GM19238 (cell line): ENCODE data around the gene POLN.
"Not testable (repeated sequence)": the region's sequence is repeated elsewhere in the genome, so short reads cannot be mapped to it uniquely, and the experiment has no call there.

Source experiments
- DNase-seq: peaks from one replicate; pipeline ENCODE4 v3.0.0; 2011; ENCODE audit warnings: low spot score; ENCODE audit not compliant: insufficient read length

POLN gene

GRCh38 chr4:2166253-2166652 lies 75.7 kb downstream of the POLN start:
- no peak for DNase-seq

GRCh38 chr4:2165391-2165790 lies 76.5 kb downstream of the POLN start:
- DNase-seq, result no peak

DNA sequence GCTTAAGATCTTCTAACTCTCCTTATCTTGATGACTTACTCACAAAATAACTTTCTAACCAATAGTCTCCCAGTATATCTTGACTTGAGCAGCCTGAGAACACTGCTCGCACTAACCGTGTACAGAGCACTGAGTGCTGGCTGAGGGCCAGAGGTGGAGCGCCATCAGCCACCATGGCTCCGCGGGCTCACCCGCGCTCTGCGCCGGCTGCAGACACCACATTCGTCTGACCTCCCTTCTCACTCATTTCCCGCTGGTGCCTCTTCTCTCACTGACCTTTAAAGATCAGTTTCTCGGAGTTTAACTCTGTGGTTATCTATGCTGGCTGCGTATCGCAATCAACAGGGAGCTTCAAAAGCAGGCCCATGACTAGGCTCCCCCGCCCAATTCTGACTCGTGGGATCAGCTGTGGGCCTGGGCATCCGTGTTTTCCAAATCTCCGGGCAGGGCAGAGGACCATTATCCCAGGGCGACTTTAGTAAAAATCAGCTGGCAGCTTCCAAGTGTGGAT lies 78.6 kb downstream of the POLN start:
- DNase-seq, result no peak

DNA sequence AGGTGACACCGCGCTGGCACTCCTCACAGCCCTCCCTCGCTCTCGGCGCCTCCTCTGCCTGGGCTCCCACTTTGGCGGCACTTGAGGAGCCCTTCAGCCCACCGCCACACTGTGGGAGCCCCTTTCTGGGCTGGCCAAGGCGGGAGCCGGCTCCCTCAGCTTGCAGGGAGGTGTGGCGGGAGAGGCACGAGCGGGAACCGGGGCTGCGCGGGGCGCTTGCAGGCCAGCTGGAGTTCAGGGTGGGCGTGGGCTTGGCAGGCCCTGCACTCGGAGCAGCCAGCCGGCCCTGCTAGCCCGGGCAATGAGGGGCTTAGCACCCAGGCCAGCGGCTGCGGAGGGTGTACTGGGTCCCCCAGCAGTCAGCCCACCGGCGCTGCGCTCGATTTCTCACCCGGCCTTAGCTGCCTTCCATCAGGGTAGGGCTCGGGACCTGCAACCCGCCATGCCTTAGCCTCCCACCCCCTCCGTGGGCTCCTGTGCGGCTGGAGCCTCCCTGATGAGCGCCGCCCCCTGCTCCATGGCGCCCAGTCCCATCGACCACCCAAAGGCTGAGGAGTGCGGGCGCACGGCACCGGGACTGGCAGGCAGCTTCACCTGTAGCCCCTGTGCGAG lies 80.7 kb downstream of the POLN start:
- not testable (repeated sequence) for DNase-seq

GRCh38 chr4:2159931-2160330 lies 82.0 kb downstream of the POLN start:
- no peak for DNase-seq

GRCh38 chr4:2155246-2155645 lies 86.7 kb downstream of the POLN start:
- no peak for DNase-seq

- DNase-seq, result no peak
Observed at GRCh38 chr4:2154215-2154740, 87.6 kb downstream of the POLN start.

- DNase-seq, result no peak
Observed at GRCh38 chr4:2151544-2151943, 90.4 kb downstream of the POLN start.

GRCh38 chr4:2150076-2150475 lies 91.8 kb downstream of the POLN start:
- no peak for DNase-seq

- no peak for DNase-seq
Observed at GRCh38 chr4:2142630-2143427, 99.1 kb downstream of the POLN start.

DNA sequence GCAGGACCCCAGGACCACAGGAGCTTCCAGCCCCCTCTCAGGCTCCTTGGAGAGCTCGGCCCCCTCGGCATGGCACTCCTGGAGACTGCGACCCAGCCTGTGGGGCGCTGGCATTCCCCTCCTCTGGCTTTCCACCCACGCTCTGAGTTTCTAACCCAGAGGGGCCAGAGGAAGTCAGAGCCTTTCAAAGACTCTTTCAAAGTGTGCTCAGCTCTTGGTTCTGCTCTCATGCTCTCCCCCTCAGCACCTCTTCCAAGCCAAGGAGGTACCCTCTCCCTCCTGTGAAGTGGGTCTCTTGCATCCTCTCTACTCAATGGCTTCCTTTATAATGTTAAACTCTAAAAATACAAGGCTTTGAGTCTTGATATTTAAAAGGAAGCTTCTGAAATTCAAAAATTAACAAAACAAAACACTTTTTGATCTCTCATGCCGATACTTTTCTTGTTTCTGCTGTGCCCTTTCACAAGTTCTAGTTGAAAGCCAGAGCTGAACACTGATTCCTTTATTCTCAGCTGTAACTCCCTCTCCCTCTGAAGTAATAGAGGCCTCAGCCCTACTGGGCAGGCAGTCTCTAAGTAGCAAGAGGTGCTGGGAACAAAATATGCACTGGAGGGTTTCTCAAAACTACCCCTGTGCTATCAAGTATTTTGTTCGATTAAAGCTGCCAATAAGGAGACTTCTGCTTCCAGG lies 100.0 kb downstream of the POLN start:
- DNase-seq, result no peak

GRCh38 chr4:2141022-2141761 lies 100.7 kb downstream of the POLN start:
- no peak for DNase-seq

DNA sequence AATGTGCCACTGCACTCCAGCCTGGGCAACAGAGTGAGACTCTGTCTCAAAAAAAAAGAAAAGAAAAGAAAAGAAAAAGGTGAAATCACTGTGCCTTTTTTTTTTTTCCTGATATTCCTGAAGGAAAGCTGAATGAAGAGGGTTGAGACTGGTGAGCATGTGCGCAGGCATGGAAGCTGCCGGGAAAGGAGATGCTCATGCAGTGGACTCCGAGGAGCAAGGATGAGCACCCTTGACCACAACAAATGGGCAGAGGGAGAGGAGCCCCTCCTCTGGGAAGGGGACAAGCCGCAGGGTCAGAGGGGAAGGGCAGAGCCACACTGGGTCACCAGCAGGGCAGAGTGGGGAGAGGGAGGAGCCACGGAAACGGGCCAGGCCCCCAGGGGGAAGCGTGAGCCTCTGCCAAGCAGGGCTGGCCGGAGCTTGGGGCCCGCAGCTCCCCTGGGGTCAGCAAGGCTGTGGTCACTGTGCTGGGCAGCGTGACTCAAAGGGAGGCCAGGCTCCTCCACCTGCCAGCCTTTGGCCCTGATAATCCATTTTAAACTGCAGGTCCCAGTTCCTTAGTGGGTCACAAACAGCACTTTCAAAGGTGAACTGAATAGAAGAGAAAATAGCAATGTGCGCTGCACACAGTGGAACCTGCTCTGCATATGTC lies 102.9 kb downstream of the POLN start:
- no peak for DNase-seq

DNA sequence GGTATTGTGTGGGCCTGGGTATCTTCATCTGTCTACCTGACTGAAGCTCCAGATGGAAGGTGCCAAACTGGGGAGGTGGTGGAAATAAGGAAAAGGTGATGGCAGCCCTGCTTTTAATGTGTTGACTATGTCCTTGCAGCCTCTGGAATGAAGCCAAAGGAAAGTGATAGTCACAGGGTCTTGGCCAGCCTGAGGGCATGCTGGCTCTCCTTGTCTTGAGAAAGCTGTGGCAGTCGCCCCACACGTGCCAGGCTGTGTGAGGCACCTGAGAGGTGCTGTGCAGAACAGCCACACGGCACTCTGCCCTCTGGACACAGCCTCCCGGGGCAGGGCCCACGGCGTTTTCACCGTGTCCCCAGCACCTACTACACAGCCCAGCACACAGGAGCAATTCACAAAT lies 105.2 kb downstream of the POLN start:
- DNase-seq, result no peak

- DNase-seq, result no peak
Observed at GRCh38 chr4:2135083-2135482, 106.8 kb downstream of the POLN start.

GRCh38 chr4:2132438-2132837 lies 109.5 kb downstream of the POLN start:
- DNase-seq, result no peak

DNA sequence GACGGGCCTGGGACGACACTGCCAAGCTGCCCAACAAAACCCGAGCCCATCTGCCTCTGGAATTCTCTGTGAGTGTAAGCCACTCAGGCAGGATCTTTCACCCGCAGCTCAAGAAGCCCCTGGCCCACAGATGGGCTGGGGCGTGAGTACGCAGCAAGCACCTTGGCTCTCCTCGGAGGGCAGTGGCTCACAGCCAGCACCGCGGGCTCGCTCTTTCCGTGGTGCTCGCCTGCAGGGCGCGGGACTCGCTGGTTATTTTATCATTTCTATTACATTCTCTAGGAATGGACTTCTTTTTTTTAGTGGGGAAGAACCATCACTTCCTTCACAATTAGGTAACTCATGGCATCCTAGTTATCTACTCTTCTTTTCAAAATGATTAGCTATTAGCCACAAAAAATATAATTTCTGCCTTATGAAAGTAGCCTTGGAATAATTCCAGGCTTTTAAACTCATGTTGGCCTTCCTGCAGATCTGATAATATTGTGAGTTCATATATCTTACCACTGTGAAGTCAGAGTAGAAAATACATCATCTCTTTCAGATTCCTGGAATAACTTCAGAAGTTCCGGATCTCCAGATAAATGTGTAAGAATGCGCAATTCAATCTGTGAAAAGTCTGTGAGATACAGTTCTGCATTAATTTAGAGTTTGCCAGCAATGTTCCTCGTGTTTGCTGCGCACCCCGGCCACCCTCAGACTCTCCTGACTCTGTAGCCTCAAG lies 114.2 kb downstream of the POLN start:
- DNase-seq, result no peak

- no peak for DNase-seq
Observed at GRCh38 chr4:2126309-2127043, 115.4 kb downstream of the POLN start.

DNA sequence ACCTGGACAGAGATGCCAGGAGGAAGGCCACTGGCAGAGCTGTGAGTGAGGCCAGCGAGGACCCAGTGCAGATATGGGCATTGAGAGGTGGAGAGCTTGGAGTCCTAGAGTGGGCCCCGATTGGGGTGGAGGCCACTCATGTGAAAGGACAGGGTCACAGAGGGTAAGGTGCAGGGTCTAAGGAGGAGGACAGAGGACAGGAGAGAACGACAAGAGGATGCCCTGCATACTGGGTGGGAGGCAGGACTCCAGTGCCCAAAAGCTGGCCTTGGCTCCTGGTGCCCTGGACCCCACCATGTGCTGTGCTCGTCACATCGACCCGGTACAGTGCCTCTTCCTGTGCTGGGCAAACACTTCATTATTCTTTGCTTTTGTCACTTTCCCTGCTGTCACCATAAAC lies 116.1 kb downstream of the POLN start:
- DNase-seq, result no peak

DNA sequence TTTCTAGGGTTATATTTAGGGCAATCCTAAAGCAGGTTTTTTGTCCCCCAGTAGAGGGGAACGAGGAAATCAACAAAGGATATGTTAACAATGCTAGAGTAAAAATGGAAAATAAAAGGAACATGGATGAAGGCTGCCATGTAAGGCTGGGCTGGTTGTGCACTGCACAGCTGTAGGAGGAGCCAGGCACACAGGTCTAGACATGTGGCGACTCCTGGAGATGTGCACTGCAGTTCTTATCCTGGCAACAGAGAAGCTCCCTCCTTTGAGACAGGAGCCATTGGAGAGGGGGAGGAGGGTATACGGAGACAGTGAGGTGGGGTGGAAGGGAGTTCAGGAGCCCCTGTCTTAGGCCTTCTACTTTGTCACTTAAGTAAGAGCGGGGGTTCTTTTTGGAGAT lies 116.9 kb downstream of the POLN start:
- no peak for DNase-seq
